Breast epithelium (tissue), 3 donors: ENCODE data around the gene TSPAN11.

ENCODE experiments used
- POLR2A ChIP-seq: fragments of 450-650 bp; IDR thresholded peaks from one replicate; pipeline ENCODE4 v1.6.1; 2016; ENCODE audit warnings: antibody characterized with exemption, mild to moderate bottlenecking, moderate library complexity
- TF ChIP-seq, protein P1 (sequence below), 3 donors: fragments of 450-650 bp; IDR thresholded peaks; one replicate each; pipeline ENCODE4 v1.5.1; 2016 to 2017; ENCODE audit warnings: antibody characterized with exemption in 3 of 3, mild to moderate bottlenecking in 3 of 3, moderate library complexity in 3 of 3

- TF ChIP-seq, protein P1, sequence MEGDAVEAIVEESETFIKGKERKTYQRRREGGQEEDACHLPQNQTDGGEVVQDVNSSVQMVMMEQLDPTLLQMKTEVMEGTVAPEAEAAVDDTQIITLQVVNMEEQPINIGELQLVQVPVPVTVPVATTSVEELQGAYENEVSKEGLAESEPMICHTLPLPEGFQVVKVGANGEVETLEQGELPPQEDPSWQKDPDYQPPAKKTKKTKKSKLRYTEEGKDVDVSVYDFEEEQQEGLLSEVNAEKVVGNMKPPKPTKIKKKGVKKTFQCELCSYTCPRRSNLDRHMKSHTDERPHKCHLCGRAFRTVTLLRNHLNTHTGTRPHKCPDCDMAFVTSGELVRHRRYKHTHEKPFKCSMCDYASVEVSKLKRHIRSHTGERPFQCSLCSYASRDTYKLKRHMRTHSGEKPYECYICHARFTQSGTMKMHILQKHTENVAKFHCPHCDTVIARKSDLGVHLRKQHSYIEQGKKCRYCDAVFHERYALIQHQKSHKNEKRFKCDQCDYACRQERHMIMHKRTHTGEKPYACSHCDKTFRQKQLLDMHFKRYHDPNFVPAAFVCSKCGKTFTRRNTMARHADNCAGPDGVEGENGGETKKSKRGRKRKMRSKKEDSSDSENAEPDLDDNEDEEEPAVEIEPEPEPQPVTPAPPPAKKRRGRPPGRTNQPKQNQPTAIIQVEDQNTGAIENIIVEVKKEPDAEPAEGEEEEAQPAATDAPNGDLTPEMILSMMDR (IDR thresholded peaks at IDR 0.05), result no peak
- no peak for TF ChIP-seq POLR2A
Observed at GRCh38 chr12:30887226-30887625, 39.3 kb upstream of the TSPAN11 start.
